ENCODE results near the gene ZNF277. TPM values are rescaled to one million over a fixed set of nuclear protein-coding genes. Genes with fewer than 3 reads are reported as not detected.

Gene ZNF277
- total RNA-seq, 1 experiment from 2014 or later = 12.8 TPM

DNA sequence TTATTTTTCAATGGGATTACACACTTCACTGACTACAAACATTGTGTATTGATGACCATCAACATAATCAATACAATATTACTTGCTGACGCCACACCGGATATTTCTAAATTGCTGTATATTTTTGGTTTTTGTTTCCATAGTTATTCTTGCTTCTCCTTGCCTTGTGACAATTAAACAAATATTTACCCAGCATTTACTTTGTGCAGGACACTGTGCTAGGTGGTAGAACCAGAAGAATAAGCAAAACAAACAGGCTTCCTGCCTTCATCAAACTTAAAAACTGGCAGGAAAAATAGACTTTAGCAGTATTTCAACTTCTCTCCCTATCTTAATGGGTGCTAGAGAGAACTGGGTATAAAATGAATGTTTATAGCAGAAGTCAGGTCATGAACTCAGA lies 50.6 kb downstream of the ZNF277 start:
- no TSS peak for BruUV-seq (replicated peaks)
- H3K27me3 ChIP-seq (ENCODE audit: control insufficient read depth, insufficient read depth, low read length) = no peaks in the 10 kb centered on the region
- ATAC-seq = no peak
- intact Hi-C loops (cut with micrococcal nuclease; ENCODE audit: unreplicated experiment) (no loop called here), in situ Hi-C loops (cut with HindIII; ENCODE audit: low pct_unique_long_range_greater_than_20kb, low sequenced_read_pairs) (no loop called here)
- H3K4me1 ChIP-seq (ENCODE audit: control insufficient read depth, insufficient read depth, low read length) = no peaks in the 10 kb centered on the region
- ChIA-PET CTCF (no interaction called here), POLR2A (no interaction called here)
- no peak overlapping the region for H3K27ac ChIP-seq (ENCODE audit: low read length)
- H3K4me3 ChIP-seq (ENCODE audit: low read depth in 2 of 2, low read length in 2 of 2) = no peak overlapping the region
- no peaks in the 10 kb centered on the region for H3K9me3 ChIP-seq (ENCODE audit: control insufficient read depth, insufficient read depth, low read depth, low read length)
- no peak for DNase-seq (ENCODE audit: low read depth, low spot score)
- TF ChIP-seq TCF7L2 (IDR thresholded peaks at IDR 0.05; ENCODE audit: low read depth, low read length) = no peak
- TF ChIP-seq POLR2AphosphoS5 (IDR thresholded peaks at IDR 0.05; ENCODE audit: low read depth, low read length) = no peak
- TF ChIP-seq, protein P1, sequence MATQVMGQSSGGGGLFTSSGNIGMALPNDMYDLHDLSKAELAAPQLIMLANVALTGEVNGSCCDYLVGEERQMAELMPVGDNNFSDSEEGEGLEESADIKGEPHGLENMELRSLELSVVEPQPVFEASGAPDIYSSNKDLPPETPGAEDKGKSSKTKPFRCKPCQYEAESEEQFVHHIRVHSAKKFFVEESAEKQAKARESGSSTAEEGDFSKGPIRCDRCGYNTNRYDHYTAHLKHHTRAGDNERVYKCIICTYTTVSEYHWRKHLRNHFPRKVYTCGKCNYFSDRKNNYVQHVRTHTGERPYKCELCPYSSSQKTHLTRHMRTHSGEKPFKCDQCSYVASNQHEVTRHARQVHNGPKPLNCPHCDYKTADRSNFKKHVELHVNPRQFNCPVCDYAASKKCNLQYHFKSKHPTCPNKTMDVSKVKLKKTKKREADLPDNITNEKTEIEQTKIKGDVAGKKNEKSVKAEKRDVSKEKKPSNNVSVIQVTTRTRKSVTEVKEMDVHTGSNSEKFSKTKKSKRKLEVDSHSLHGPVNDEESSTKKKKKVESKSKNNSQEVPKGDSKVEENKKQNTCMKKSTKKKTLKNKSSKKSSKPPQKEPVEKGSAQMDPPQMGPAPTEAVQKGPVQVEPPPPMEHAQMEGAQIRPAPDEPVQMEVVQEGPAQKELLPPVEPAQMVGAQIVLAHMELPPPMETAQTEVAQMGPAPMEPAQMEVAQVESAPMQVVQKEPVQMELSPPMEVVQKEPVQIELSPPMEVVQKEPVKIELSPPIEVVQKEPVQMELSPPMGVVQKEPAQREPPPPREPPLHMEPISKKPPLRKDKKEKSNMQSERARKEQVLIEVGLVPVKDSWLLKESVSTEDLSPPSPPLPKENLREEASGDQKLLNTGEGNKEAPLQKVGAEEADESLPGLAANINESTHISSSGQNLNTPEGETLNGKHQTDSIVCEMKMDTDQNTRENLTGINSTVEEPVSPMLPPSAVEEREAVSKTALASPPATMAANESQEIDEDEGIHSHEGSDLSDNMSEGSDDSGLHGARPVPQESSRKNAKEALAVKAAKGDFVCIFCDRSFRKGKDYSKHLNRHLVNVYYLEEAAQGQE (IDR thresholded peaks at IDR 0.05; ENCODE audit: insufficient read depth in 1 of 2, low read depth in 2 of 2, low read length in 1 of 2) = no peak
- TF ChIP-seq, protein P2, sequence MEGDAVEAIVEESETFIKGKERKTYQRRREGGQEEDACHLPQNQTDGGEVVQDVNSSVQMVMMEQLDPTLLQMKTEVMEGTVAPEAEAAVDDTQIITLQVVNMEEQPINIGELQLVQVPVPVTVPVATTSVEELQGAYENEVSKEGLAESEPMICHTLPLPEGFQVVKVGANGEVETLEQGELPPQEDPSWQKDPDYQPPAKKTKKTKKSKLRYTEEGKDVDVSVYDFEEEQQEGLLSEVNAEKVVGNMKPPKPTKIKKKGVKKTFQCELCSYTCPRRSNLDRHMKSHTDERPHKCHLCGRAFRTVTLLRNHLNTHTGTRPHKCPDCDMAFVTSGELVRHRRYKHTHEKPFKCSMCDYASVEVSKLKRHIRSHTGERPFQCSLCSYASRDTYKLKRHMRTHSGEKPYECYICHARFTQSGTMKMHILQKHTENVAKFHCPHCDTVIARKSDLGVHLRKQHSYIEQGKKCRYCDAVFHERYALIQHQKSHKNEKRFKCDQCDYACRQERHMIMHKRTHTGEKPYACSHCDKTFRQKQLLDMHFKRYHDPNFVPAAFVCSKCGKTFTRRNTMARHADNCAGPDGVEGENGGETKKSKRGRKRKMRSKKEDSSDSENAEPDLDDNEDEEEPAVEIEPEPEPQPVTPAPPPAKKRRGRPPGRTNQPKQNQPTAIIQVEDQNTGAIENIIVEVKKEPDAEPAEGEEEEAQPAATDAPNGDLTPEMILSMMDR (IDR thresholded peaks at IDR 0.05) = no peak
- H3K36me3 ChIP-seq (ENCODE audit: control insufficient read depth, insufficient read depth, low read length) = no peaks in the 10 kb centered on the region

DNA sequence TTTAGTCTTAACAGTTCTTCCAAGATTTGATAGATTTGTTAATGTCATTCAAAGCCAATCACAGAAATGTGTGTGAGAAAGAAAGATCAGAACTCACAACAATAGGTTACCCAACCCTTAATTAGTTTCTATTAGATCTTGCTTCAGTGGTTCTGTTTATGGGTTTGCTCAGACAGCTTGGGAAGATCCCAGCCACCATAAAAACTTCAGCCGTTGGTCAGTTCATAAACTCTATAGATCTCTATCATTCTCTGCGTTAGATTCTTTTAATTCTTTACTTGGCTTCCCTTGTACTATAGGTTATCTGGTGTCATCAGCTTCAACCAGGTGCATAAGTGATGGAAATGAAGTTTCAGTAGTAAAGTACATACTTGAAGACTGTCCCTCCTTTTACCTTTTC lies 54.4 kb downstream of the ZNF277 start:
- Histone ChIP-seq H3K4me3 (ENCODE audit: low read depth in 2 of 2, low read length in 2 of 2) (no peak overlapping the region), H3K27ac (ENCODE audit: low read length) (no peak overlapping the region), H3K27me3 (ENCODE audit: control insufficient read depth, insufficient read depth, low read length) (no peaks in the 10 kb centered on the region), H3K4me1 (ENCODE audit: control insufficient read depth, insufficient read depth, low read length) (0 out of 2 replicates have a peak, but pooled peaks cover 3% of the 10 kb centered on the region), H3K36me3 (ENCODE audit: control insufficient read depth, insufficient read depth, low read length) (no peaks in the 10 kb centered on the region), H3K9me3 (ENCODE audit: control insufficient read depth, insufficient read depth, low read depth, low read length) (no peaks in the 10 kb centered on the region)
- TF ChIP-seq, protein P2 (IDR thresholded peaks at IDR 0.05) = no peak
- TF ChIP-seq POLR2AphosphoS5 (IDR thresholded peaks at IDR 0.05; ENCODE audit: low read depth, low read length) = no peak
- TF ChIP-seq, protein P1 (IDR thresholded peaks at IDR 0.05; ENCODE audit: insufficient read depth in 1 of 2, low read depth in 2 of 2, low read length in 1 of 2) = no peak
- TF ChIP-seq SIN3A (IDR thresholded peaks at IDR 0.05; ENCODE audit: borderline replicate concordance, insufficient read depth, low read depth, low read length) = no peak
- TF ChIP-seq TCF7L2 (IDR thresholded peaks at IDR 0.05; ENCODE audit: low read depth, low read length) = no peak
- BruUV-seq (replicated peaks) = no TSS peak
- ATAC-seq (no peak), DNase-seq (ENCODE audit: low read depth, low spot score) (no peak)
- CTCF ChIA-PET = interaction anchor here (0.6 kb wide), 1 partner anchor 96 kb away, joined by 3 read pairs; no protein-coding TSS in a partner anchor
- in situ Hi-C loops (cut with HindIII; ENCODE audit: low pct_unique_long_range_greater_than_20kb, low sequenced_read_pairs) (no loop called here), intact Hi-C loops (cut with micrococcal nuclease; ENCODE audit: unreplicated experiment) (no loop called here)
- POLR2A ChIA-PET = no interaction called here
